A549 (cell line): ENCODE measurements around the gene MTCH2. TPM values are rescaled to one million over a fixed set of nuclear protein-coding genes. Genes with fewer than 3 reads are reported as not detected.

Experiments used
- ATAC-seq, 2 experiments: fragments of 200-7000 bp in 1 of 2; fragments of >200 bp in 1 of 2; cut with Nextera tagmentation in 1 of 2; cut with Tn5 transposase in 1 of 2; 3 replicates each; pipeline versions ENCODE4 v1.8.0 to v1.9.1; 2018 to 2020; ENCODE audit warnings: mild to moderate bottlenecking in 1 of 2, moderate library complexity in 1 of 2
- CTCF ChIA-PET: fragments of 300-600 bp; sonication (Branson Sonifier 250); formaldehyde crosslinking; extraction: SDS; loops from one replicate; lab custom pipeline; 2021; ENCODE audit warnings: antibody characterized with exemption, inconsistent platforms; lab: Yijun Ruan, JAX
- POLR2A ChIA-PET: fragments of 350-600 bp; formaldehyde crosslinking; extraction: SDS; loops from one replicate; lab custom pipeline; 2021; ENCODE audit warnings: antibody characterized with exemption, inconsistent platforms; lab: Yijun Ruan, JAX
- DNase-seq, 2 experiments: peaks; one replicate each; pipeline versions ENCODE4 v3.0.0 to v3.0.0-alpha.2; 2011 to 2016; ENCODE audit warnings: low read depth in 1 of 2, low spot score in 1 of 2
- FAIRE-seq: peaks from 2 replicates; lab custom pipeline; 2011; peaks lifted over from hg19 to GRCh38; lab: Jason Lieb, UNC
- H3K27ac ChIP-seq, 2 experiments: fragments of >200 bp; sonication (Bioruptor Twin); formaldehyde crosslinking; 3 replicates each; pipeline ENCODE4 v1.5.1; 2016 to 2017
- H3K4me1 ChIP-seq: fragments of >200 bp; sonication (Bioruptor Twin); formaldehyde crosslinking; 3 replicates; pipeline ENCODE4 v1.6.1; 2016
- H3K4me2 ChIP-seq: fragments of >200 bp; sonication (Bioruptor Twin); formaldehyde crosslinking; 3 replicates; pipeline ENCODE4 v1.6.1; 2016
- H3K4me3 ChIP-seq: fragments of >200 bp; sonication (Bioruptor Twin); formaldehyde crosslinking; 3 replicates; pipeline ENCODE4 v1.5.1; 2016
- H3K9me3 ChIP-seq: fragments of >200 bp; sonication (Bioruptor Twin); formaldehyde crosslinking; 3 replicates; pipeline ENCODE4 v1.6.1; 2016
- BHLHE40 ChIP-seq: IDR thresholded peaks from 2 replicates; pipeline ENCODE4 v1.6.1; 2012; ENCODE audit warnings: low read depth, low read length, inconsistent platforms
- CBX2 ChIP-seq: fragments of 200-600 bp; sonication (generic); IDR thresholded peaks from 2 replicates; pipeline ENCODE4 v1.6.1; 2016; ENCODE audit warnings: low read depth, mild to moderate bottlenecking, borderline replicate concordance
- CEBPB ChIP-seq, 2 experiments: fragments of >200 bp in 1 of 2; sonication (Bioruptor Twin) in 1 of 2; formaldehyde crosslinking in 1 of 2; IDR thresholded peaks; 2 replicates each; pipeline ENCODE4 v1.6.1; 2012 to 2016
- CHD4 ChIP-seq: fragments of 200-600 bp; sonication (generic); IDR thresholded peaks from 2 replicates; pipeline ENCODE4 v1.6.1; 2016; ENCODE audit warnings: antibody characterized with exemption, mild to moderate bottlenecking, borderline replicate concordance
- EHF ChIP-seq: fragments of 250-450 bp; sonication (Bioruptor Pico); IDR thresholded peaks from 2 replicates; pipeline ENCODE4 v1.5.0; 2020; ENCODE audit warnings: mild to moderate bottlenecking
- EHMT2 ChIP-seq: fragments of 200-600 bp; sonication (generic); IDR thresholded peaks from 2 replicates; pipeline ENCODE4 v1.6.1; 2016; ENCODE audit warnings: antibody characterized with exemption, low read depth, mild to moderate bottlenecking, moderate library complexity
- FOSB ChIP-seq: fragments of 250-450 bp; sonication (Bioruptor Pico); IDR thresholded peaks from 2 replicates; pipeline ENCODE4 v1.5.0; 2020; ENCODE audit warnings: mild to moderate bottlenecking, moderate library complexity
- FOSL2 ChIP-seq, 2 experiments: fragments of 450-650 bp in 1 of 2; fragments of >200 bp in 1 of 2; sonication (Bioruptor Twin) in 1 of 2; formaldehyde crosslinking; IDR thresholded peaks; 2 replicates each; pipeline versions ENCODE4 v1.5.0 to v1.6.1; 2016 to 2020; ENCODE audit warnings: mild to moderate bottlenecking in 1 of 2, moderate library complexity in 1 of 2
- HOXA7 ChIP-seq: fragments of 250-450 bp; sonication (Bioruptor Pico); IDR thresholded peaks from 2 replicates; pipeline ENCODE4 v1.5.0; 2020; ENCODE audit warnings: mild to moderate bottlenecking, moderate library complexity
- HOXB5 ChIP-seq: fragments of 250-450 bp; sonication (Bioruptor Pico); IDR thresholded peaks from 2 replicates; pipeline ENCODE4 v1.5.0; 2020; ENCODE audit warnings: mild to moderate bottlenecking, moderate library complexity
- JUN ChIP-seq, 2 experiments: fragments of >200 bp; sonication (Bioruptor Twin); formaldehyde crosslinking; IDR thresholded peaks; 2 replicates in 1 of 2; 3 replicates in 1 of 2; pipeline ENCODE4 v1.6.1; 2016 to 2017
- KDM1A ChIP-seq: fragments of 200-600 bp; sonication (generic); IDR thresholded peaks from 2 replicates; pipeline ENCODE4 v1.6.1; 2016; ENCODE audit warnings: low read depth, mild to moderate bottlenecking
- NFE2L2 ChIP-seq: fragments of 150-350 bp; conservative IDR thresholded peaks from 2 replicates; pipeline ENCODE4 v1.6.1; 2014; ENCODE audit warnings: low read length
- NPAS2 ChIP-seq: fragments of 250-450 bp; sonication (Bioruptor Pico); IDR thresholded peaks from 2 replicates; pipeline ENCODE4 v1.8.0; 2022; ENCODE audit warnings: mild to moderate bottlenecking, moderate library complexity, borderline replicate concordance
- RARB ChIP-seq: fragments of 250-450 bp; sonication (Bioruptor Pico); IDR thresholded peaks from 2 replicates; pipeline ENCODE4 v1.8.0; 2021; ENCODE audit warnings: mild to moderate bottlenecking, moderate library complexity
- RCOR1 ChIP-seq: fragments of 150-350 bp; IDR thresholded peaks from 2 replicates; pipeline ENCODE4 v1.6.1; 2014; ENCODE audit warnings: antibody characterized with exemption, low read length, low read depth
- RNF2 ChIP-seq: fragments of 200-600 bp; sonication (generic); IDR thresholded peaks from 2 replicates; pipeline ENCODE4 v1.6.1; 2016; ENCODE audit warnings: low read depth, mild to moderate bottlenecking, antibody characterized with exemption, moderate library complexity, borderline replicate concordance
- ZC3H11A ChIP-seq: fragments of 450-650 bp; IDR thresholded peaks from 2 replicates; pipeline ENCODE4 v1.6.1; 2014; ENCODE audit warnings: antibody characterized with exemption, mild to moderate bottlenecking
- ZSCAN20 ChIP-seq: fragments of 250-450 bp; sonication (Bioruptor Pico); IDR thresholded peaks from 2 replicates; pipeline ENCODE4 v1.8.0; 2022; ENCODE audit warnings: mild to moderate bottlenecking, moderate library complexity
- WGBS: methylation state at CpG from one replicate; pipeline ENCODE4 v1.1.6; 2017; ENCODE audit errors: missing lambda C conversion rate; 5-methylcytosine and 5-hydroxymethylcytosine counted together
- polyA plus RNA-seq, 4 experiments: library from polyadenylated mRNA; depleted of rRNA in 3 of 4; stranded (reverse); fragments of >200 nt; fragmentation: RNase III in 1 of 4; extraction: RNeasy Plus Mini Kit Qiagen cat#74134 plus additional on column Dnase treatment in 1 of 4; gene quantifications; 2 replicates in 3 of 4; 3 replicates in 1 of 4; pipeline ENCODE4 v1.2.3, GENCODE V29; 2011 to 2017
- TF ChIP-seq, protein P1 (sequence below): fragments of 150-350 bp; IDR thresholded peaks from 2 replicates; pipeline ENCODE4 v1.6.1; 2014; ENCODE audit warnings: low read depth, mild to moderate bottlenecking, low read length
- TF ChIP-seq, protein P2 (sequence below): fragments of 450-650 bp; IDR thresholded peaks from 2 replicates; pipeline ENCODE4 v1.6.1; 2014; ENCODE audit warnings: antibody characterized with exemption
- TF ChIP-seq, protein P3 (sequence below): fragments of 200-600 bp; sonication (generic); IDR thresholded peaks from 2 replicates; pipeline ENCODE4 v1.6.1; 2016; ENCODE audit warnings: antibody characterized with exemption, mild to moderate bottlenecking, moderate library complexity
- TF ChIP-seq, protein P4 (sequence below): fragments of >200 bp; sonication (Bioruptor Twin); formaldehyde crosslinking; IDR thresholded peaks from 2 replicates; pipeline ENCODE4 v1.6.1; 2016
- TF ChIP-seq, protein P5 (sequence below): fragments of >200 bp; sonication (Bioruptor Twin); formaldehyde crosslinking; IDR thresholded peaks from 3 replicates; pipeline ENCODE4 v1.5.1; 2016

The MTCH2 gene
- polyA plus RNA-seq, 2 of the 4 experiments (the other 2 are of a cell fraction): 179 to 222 TPM

DNA sequence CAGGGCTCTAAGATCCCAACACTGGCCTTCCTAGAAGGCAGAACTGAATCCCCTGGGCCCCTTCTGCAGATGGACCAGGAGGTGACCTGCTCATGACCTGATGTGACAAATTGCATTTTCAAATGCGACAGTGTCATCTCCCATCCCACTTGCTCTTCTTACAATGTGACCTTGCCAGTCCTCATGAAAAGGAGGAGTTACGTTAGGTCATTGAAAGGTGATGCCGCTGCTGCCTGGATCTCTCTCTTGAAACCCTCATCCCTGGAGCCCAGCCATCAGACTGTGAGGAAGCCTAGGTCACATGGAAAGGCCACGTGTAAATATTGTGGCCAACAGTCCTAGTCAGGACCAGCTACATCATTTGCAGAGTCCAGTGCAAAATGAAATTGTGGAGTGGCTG is 42.5 kb downstream of the MTCH2 start (continued):
- TF ChIP-seq, protein P1, sequence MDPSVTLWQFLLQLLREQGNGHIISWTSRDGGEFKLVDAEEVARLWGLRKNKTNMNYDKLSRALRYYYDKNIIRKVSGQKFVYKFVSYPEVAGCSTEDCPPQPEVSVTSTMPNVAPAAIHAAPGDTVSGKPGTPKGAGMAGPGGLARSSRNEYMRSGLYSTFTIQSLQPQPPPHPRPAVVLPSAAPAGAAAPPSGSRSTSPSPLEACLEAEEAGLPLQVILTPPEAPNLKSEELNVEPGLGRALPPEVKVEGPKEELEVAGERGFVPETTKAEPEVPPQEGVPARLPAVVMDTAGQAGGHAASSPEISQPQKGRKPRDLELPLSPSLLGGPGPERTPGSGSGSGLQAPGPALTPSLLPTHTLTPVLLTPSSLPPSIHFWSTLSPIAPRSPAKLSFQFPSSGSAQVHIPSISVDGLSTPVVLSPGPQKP: no peak
- TF ChIP-seq CBX2 (no peak), RNF2 (no peak)

DNA sequence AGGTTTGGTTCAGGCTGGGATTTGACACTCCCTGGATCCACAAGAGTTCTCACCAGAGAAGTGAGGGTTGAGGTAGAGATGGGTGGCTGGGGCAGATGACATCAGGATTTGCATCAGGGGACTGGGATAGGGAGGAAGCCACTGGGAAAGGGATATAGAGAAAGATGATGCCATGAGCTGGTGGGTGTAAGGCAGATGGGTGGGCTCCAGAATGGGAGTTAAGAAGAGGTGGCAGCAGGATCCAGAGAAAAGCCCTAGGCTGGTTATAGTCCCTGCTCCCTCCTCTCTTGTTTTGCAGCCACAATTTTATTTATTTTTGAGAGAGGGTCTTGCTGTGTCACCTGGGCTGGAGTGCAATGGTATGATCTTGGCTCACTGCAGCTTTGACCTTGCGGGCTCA is 46.4 kb downstream of the MTCH2 start:
- TF ChIP-seq HOXB5: no peak
- no peak for TF ChIP-seq FOSL2 (IDR thresholded peaks at IDR 0.05)
- TF ChIP-seq FOSL2 (CRISPR knock-in tag; IDR thresholded peaks at IDR 0.05): no peak
- no peak for TF ChIP-seq FOSB (CRISPR knock-in tag)
- Histone ChIP-seq H3K9me3 (no peaks in the 10 kb centered on the region), H3K4me1 (peaks cover 8% of the 10 kb centered on the region; the same call in 1 of the 3 replicates), H3K27ac (no peak overlapping the region), H3K4me3 (no peak overlapping the region), H3K4me2 (no peak overlapping the region)
- no peak for ATAC-seq
- CTCF ChIA-PET: interaction anchor here (0.6 to 1.1 kb wide), 3 partner anchors 33 to 222 kb away, joined by 3 to 4 read pairs (median 4); no protein-coding TSS in a partner anchor
- FAIRE-seq: no peak
- 96% methylated on average over 1 of the region's 1 CpG for WGBS
- POLR2A ChIA-PET: interaction anchor here (0.6 kb wide), 1 partner anchor 42 kb away, joined by 3 read pairs; no protein-coding TSS in a partner anchor
- DNase-seq: no peak

DNA sequence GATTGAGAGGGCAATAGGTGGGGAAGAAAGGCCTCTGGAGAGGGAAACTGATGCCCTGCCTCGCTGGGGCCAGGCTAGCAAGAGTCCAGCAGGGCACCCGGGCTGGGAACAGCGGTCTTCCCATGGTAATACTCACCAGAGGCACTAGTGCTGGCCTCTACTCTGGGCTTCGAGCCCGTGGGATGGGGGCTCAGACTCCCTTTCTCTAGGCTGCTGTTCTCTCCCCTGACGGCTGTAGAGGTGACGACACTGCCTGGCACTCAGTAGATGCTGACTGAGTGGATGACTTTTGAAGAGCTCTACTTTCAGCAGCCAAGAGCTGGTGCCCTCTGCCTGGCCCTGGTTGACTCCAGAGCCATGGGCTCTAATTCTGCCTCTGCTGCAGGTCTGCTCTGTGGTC is 47.3 kb downstream of the MTCH2 start:
- TF ChIP-seq HOXA7 (CRISPR knock-in tag) (no peak), NFE2L2 (no peak), KDM1A (no peak), EHMT2 (no peak), NPAS2 (CRISPR knock-in tag) (no peak), CEBPB (IDR thresholded peaks at IDR 0.05) (no peak), FOSL2 (IDR thresholded peaks at IDR 0.05) (no peak), FOSL2 (CRISPR knock-in tag; IDR thresholded peaks at IDR 0.05) (no peak), CBX2 (no peak), BHLHE40 (no peak), JUN (IDR thresholded peaks at IDR 0.05) (no peak), CHD4 (no peak), RARB (CRISPR knock-in tag) (no peak), EHF (CRISPR knock-in tag) (no peak), ZSCAN20 (CRISPR knock-in tag) (no peak), ZC3H11A (no peak), RCOR1 (no peak)
- TF ChIP-seq, protein P2, sequence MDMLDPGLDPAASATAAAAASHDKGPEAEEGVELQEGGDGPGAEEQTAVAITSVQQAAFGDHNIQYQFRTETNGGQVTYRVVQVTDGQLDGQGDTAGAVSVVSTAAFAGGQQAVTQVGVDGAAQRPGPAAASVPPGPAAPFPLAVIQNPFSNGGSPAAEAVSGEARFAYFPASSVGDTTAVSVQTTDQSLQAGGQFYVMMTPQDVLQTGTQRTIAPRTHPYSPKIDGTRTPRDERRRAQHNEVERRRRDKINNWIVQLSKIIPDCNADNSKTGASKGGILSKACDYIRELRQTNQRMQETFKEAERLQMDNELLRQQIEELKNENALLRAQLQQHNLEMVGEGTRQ: no peak
- TF ChIP-seq, protein P3, sequence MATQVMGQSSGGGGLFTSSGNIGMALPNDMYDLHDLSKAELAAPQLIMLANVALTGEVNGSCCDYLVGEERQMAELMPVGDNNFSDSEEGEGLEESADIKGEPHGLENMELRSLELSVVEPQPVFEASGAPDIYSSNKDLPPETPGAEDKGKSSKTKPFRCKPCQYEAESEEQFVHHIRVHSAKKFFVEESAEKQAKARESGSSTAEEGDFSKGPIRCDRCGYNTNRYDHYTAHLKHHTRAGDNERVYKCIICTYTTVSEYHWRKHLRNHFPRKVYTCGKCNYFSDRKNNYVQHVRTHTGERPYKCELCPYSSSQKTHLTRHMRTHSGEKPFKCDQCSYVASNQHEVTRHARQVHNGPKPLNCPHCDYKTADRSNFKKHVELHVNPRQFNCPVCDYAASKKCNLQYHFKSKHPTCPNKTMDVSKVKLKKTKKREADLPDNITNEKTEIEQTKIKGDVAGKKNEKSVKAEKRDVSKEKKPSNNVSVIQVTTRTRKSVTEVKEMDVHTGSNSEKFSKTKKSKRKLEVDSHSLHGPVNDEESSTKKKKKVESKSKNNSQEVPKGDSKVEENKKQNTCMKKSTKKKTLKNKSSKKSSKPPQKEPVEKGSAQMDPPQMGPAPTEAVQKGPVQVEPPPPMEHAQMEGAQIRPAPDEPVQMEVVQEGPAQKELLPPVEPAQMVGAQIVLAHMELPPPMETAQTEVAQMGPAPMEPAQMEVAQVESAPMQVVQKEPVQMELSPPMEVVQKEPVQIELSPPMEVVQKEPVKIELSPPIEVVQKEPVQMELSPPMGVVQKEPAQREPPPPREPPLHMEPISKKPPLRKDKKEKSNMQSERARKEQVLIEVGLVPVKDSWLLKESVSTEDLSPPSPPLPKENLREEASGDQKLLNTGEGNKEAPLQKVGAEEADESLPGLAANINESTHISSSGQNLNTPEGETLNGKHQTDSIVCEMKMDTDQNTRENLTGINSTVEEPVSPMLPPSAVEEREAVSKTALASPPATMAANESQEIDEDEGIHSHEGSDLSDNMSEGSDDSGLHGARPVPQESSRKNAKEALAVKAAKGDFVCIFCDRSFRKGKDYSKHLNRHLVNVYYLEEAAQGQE: no peak
- TF ChIP-seq, protein P4, sequence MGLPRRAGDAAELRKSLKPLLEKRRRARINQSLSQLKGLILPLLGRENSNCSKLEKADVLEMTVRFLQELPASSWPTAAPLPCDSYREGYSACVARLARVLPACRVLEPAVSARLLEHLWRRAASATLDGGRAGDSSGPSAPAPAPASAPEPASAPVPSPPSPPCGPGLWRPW: no peak
- TF ChIP-seq, protein P5, sequence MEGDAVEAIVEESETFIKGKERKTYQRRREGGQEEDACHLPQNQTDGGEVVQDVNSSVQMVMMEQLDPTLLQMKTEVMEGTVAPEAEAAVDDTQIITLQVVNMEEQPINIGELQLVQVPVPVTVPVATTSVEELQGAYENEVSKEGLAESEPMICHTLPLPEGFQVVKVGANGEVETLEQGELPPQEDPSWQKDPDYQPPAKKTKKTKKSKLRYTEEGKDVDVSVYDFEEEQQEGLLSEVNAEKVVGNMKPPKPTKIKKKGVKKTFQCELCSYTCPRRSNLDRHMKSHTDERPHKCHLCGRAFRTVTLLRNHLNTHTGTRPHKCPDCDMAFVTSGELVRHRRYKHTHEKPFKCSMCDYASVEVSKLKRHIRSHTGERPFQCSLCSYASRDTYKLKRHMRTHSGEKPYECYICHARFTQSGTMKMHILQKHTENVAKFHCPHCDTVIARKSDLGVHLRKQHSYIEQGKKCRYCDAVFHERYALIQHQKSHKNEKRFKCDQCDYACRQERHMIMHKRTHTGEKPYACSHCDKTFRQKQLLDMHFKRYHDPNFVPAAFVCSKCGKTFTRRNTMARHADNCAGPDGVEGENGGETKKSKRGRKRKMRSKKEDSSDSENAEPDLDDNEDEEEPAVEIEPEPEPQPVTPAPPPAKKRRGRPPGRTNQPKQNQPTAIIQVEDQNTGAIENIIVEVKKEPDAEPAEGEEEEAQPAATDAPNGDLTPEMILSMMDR: no peak
- FAIRE-seq (no peak), ATAC-seq (peak; percentile 40 to 60; a peak in 5 of 6 replicates), DNase-seq (no peak)
- Histone ChIP-seq H3K4me3 (no peak overlapping the region), H3K4me2 (no peak overlapping the region), H3K9me3 (no peaks in the 10 kb centered on the region), H3K4me1 (peaks cover 8% of the 10 kb centered on the region; the same call in 1 of the 3 replicates), H3K27ac (no peak overlapping the region)
- POLR2A ChIA-PET: no interaction called here
- CTCF ChIA-PET: interaction anchor here (0.6 to 1.0 kb wide), 4 partner anchors 24 to 167 kb away, joined by 3 to 4 read pairs (median 3); no protein-coding TSS in a partner anchor
- WGBS: 41% methylated on average over 6 of the region's 7 CpGs
